Astrocyte (in vitro differentiated cells and primary cell): ENCODE results near the gene ARSG. TPM values are rescaled to one million over a fixed set of nuclear protein-coding genes. Genes with fewer than 3 reads are reported as not detected.

Experiments used
- DNase-seq: peaks from one replicate; pipeline ENCODE4 v3.0.0-alpha.2; 2010; ENCODE audit warnings: low read depth
- FAIRE-seq: peaks from 2 replicates; lab custom pipeline; 2011; peaks lifted over from hg19 to GRCh38; lab: Jason Lieb, UNC
- H2AFZ ChIP-seq: 2 replicates; pipeline ENCODE4 v1.6.0; 2012; ENCODE audit warnings: low read depth, low read length, inconsistent platforms
- H3K27ac ChIP-seq: 2 replicates; pipeline ENCODE4 v1.5.1; 2011; ENCODE audit warnings: low read depth, low read length, inconsistent platforms
- H3K27me3 ChIP-seq: 2 replicates; pipeline ENCODE4 v1.6.0; 2011; ENCODE audit warnings: low read length, inconsistent platforms; ENCODE audit not compliant: insufficient read depth
- H3K36me3 ChIP-seq: 2 replicates; pipeline ENCODE4 v1.5.1; 2011; ENCODE audit warnings: low read length, inconsistent platforms; ENCODE audit not compliant: insufficient read depth
- H3K4me1 ChIP-seq: 2 replicates; pipeline ENCODE4 v1.5.1; 2011; ENCODE audit warnings: low read length, inconsistent platforms; ENCODE audit not compliant: insufficient read depth
- H3K4me2 ChIP-seq: 2 replicates; pipeline ENCODE4 v1.6.0; 2012; ENCODE audit warnings: low read length, inconsistent platforms
- H3K4me3 ChIP-seq: 2 replicates; pipeline ENCODE4 v1.5.1; 2011; ENCODE audit warnings: low read depth, mild to moderate bottlenecking, low read length, inconsistent platforms; ENCODE audit not compliant: insufficient read depth
- H3K79me2 ChIP-seq: 2 replicates; pipeline ENCODE4 v1.6.0; 2012; ENCODE audit warnings: mild to moderate bottlenecking, low read length, inconsistent platforms; ENCODE audit not compliant: insufficient read depth
- H3K9ac ChIP-seq: 2 replicates; pipeline ENCODE4 v1.6.0; 2012; ENCODE audit warnings: mild to moderate bottlenecking, low read length, inconsistent platforms
- H3K9me3 ChIP-seq: 2 replicates; pipeline ENCODE4 v1.5.1; 2012; ENCODE audit warnings: low read depth, mild to moderate bottlenecking, low read length, inconsistent platforms; ENCODE audit not compliant: insufficient read depth
- H4K20me1 ChIP-seq: 2 replicates; pipeline ENCODE4 v1.6.0; 2012; ENCODE audit warnings: low read length, inconsistent platforms; ENCODE audit not compliant: insufficient read depth
- H3K27ac Mint-ChIP-seq: one replicate; pipeline ENCODE4 v1.8.0; 2021; ENCODE audit warnings: mild to moderate bottlenecking, mixed read lengths; ENCODE audit not compliant: unreplicated experiment
- H3K27me3 Mint-ChIP-seq: one replicate; pipeline ENCODE4 v1.8.0; 2021; ENCODE audit warnings: low read depth, mixed read lengths; ENCODE audit not compliant: unreplicated experiment
- H3K36me3 Mint-ChIP-seq: one replicate; pipeline ENCODE4 v1.8.0; 2021; ENCODE audit warnings: low read depth, mixed read lengths; ENCODE audit not compliant: unreplicated experiment
- H3K4me1 Mint-ChIP-seq: one replicate; pipeline ENCODE4 v1.8.0; 2021; ENCODE audit warnings: low read depth, mixed read lengths; ENCODE audit not compliant: unreplicated experiment
- H3K4me3 Mint-ChIP-seq: one replicate; pipeline ENCODE4 v1.8.0; 2021; ENCODE audit warnings: mild to moderate bottlenecking, moderate library complexity, mixed read lengths; ENCODE audit not compliant: unreplicated experiment
- H3K9me3 Mint-ChIP-seq: one replicate; pipeline ENCODE4 v1.8.0; 2021; ENCODE audit warnings: mild to moderate bottlenecking, mixed read lengths; ENCODE audit not compliant: unreplicated experiment
- EZH2 ChIP-seq: IDR thresholded peaks from 2 replicates; pipeline ENCODE4 v1.6.1; 2012; ENCODE audit warnings: mild to moderate bottlenecking, low read length, inconsistent platforms; ENCODE audit not compliant: insufficient read depth
- total RNA-seq: library from RNA; stranded (reverse); gene quantifications from 2 replicates; pipeline ENCODE4 v1.2.1, GENCODE V29; 2021
- TF ChIP-seq, protein P1 (sequence below): IDR thresholded peaks from 2 replicates; pipeline ENCODE4 v1.5.1; 2011; ENCODE audit warnings: low read depth, mild to moderate bottlenecking, inconsistent platforms, low read length, moderate library complexity; ENCODE audit not compliant: insufficient read depth

Gene ARSG
- total RNA-seq, 1 donor from 2014 or later, result 2.6 TPM

DNA sequence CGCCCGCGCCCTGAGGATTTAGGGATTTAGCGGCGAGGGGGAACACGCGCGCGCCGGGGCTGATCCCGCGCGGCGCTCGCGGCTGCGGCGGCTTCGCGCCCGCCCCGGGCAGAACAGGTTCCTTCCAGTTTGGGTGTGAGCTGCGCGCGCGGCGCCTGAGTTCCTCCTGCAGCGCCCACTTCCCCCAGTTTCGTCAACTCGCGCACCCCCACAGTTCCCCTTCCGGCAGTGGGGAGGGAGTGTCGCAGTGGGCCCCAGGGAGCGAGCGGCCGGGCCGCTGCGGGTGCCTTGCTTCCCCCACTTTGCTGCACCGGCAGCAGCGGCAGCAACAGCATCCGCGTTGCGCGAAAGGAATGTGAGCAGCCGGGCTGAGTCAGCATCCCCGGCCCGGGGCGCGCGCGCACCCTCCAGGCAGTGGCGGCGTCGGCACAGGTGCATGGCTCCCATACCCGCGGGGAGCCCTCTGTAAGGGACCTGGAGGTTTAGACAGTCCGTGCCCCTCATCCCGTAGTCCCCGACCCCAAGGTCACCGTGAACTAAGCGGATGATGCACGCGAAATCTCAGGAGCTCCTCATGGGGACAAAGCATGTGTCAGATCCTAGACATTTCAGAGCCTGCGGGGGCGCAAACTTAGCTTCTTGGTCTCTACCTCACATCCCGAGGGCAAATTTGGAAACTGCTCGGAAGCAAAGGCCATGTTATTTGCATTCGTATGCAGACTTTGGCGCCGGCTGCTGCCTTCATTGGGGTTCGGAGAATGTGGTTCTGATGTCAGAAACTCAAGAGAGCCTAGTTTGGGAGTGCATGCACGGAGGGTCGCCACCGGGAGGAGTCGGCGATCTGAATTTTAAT lies 767 bp downstream of the ARSG start:
- Histone ChIP-seq H2AFZ (peak overlapping the region; percentile 88), H3K27me3 (peaks cover 14% of the 10 kb centered on the region), H4K20me1 (peaks cover 8% of the 10 kb centered on the region), H3K4me2 (peak overlapping the region; percentile 97), H3K36me3 (no peaks in the 10 kb centered on the region), H3K4me3 (peak overlapping the region; percentile 61), H3K79me2 (no peaks in the 10 kb centered on the region), H3K4me1 (peaks cover 6% of the 10 kb centered on the region), H3K9me3 (no peaks in the 10 kb centered on the region), H3K27ac (peak overlapping the region; percentile 19), H3K9ac (peak overlapping the region; percentile 75)
- Mint-ChIP-seq H3K36me3 (no peaks in the 10 kb centered on the region), H3K27ac (no peak overlapping the region), H3K27me3 (peaks cover 44% of the 10 kb centered on the region), H3K4me1 (peaks cover 5% of the 10 kb centered on the region), H3K4me3 (peak overlapping the region; percentile 66), H3K9me3 (no peaks in the 10 kb centered on the region)
- DNase-seq (peak; percentile 68), FAIRE-seq (no peak)
- TF ChIP-seq, protein P1, sequence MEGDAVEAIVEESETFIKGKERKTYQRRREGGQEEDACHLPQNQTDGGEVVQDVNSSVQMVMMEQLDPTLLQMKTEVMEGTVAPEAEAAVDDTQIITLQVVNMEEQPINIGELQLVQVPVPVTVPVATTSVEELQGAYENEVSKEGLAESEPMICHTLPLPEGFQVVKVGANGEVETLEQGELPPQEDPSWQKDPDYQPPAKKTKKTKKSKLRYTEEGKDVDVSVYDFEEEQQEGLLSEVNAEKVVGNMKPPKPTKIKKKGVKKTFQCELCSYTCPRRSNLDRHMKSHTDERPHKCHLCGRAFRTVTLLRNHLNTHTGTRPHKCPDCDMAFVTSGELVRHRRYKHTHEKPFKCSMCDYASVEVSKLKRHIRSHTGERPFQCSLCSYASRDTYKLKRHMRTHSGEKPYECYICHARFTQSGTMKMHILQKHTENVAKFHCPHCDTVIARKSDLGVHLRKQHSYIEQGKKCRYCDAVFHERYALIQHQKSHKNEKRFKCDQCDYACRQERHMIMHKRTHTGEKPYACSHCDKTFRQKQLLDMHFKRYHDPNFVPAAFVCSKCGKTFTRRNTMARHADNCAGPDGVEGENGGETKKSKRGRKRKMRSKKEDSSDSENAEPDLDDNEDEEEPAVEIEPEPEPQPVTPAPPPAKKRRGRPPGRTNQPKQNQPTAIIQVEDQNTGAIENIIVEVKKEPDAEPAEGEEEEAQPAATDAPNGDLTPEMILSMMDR, result no peak
- TF ChIP-seq EZH2, result no peak

DNA sequence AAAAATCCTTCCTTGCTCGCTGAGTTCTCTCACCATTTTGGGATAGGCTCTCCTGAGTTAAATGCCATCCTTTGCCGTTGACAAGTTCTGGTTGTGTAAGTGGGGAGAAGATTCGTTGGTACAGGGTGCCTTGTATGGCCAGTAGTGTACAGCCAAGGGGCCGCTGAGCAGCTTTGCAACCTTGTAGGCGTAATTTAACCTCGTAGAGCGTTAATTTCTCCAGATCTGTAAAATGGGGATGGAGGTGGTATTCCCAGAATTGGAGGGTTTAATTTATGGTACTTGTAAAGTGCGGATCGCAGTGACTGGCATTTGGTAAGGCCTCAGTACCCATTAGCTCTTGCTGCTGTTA lies 1.4 kb downstream of the ARSG start:
- TF ChIP-seq, protein P1, result no peak
- TF ChIP-seq EZH2, result no peak
- Histone ChIP-seq H3K9me3 (no peaks in the 10 kb centered on the region), H3K4me3 (no peak overlapping the region), H3K27ac (no peak overlapping the region), H3K36me3 (no peaks in the 10 kb centered on the region), H3K9ac (no peak overlapping the region), H3K79me2 (no peaks in the 10 kb centered on the region), H3K27me3 (peaks cover 14% of the 10 kb centered on the region), H4K20me1 (peaks cover 8% of the 10 kb centered on the region), H3K4me2 (peak overlapping the region; percentile 97), H2AFZ (no peak overlapping the region), H3K4me1 (peaks cover 6% of the 10 kb centered on the region)
- Mint-ChIP-seq H3K4me1 (peaks cover 5% of the 10 kb centered on the region), H3K9me3 (no peaks in the 10 kb centered on the region), H3K36me3 (no peaks in the 10 kb centered on the region), H3K4me3 (peak overlapping the region; percentile 66), H3K27ac (no peak overlapping the region), H3K27me3 (peaks cover 44% of the 10 kb centered on the region)
- DNase-seq (no peak), FAIRE-seq (no peak)

DNA sequence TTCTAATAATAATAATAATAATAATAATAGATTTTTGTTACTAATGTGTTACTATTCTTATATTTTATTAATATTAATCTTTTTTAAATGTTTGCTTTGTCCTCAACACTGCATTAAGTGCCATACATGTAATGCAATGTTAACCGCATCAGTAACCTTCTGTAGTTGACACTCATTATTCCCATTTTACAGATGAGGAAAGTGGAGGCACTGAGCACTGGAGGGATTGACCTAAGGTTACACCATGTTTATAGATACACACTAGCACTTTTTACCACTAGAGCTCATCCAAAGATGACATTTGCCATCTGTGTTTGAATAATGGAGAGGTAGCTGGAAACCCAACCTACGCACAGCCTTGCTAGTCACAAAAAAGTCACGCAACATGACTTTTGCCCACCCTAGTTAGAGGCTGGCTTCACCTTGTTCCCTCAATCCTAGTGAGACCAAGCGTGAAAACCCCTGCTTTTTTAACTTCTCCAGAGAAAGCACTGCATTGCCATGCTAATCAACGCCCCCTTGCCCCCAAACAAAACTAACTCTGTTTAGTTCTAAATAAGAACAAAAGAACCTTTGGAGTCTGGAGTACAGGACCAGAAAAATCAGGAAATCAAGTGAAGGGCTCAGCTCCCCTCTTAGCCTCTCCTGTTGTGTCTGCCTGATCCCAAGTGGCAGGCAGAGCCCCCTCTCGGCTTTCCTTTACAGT lies 2.3 kb downstream of the ARSG start:
- Mint-ChIP-seq H3K36me3 (no peaks in the 10 kb centered on the region), H3K27ac (no peak overlapping the region), H3K9me3 (no peaks in the 10 kb centered on the region), H3K4me1 (no peaks in the 10 kb centered on the region), H3K27me3 (peaks cover 44% of the 10 kb centered on the region), H3K4me3 (no peak overlapping the region)
- no peak overlapping the region for H3K4me2 ChIP-seq
- no peak overlapping the region for H2AFZ ChIP-seq
- H3K9me3 ChIP-seq, result no peaks in the 10 kb centered on the region
- FAIRE-seq (no peak), DNase-seq (no peak)
- H3K36me3 ChIP-seq, result no peaks in the 10 kb centered on the region
- H4K20me1 ChIP-seq, result peaks cover 8% of the 10 kb centered on the region
- H3K9ac ChIP-seq, result no peak overlapping the region
- TF ChIP-seq, protein P1, result no peak
- TF ChIP-seq EZH2, result no peak
- H3K27ac ChIP-seq, result no peak overlapping the region
- peaks cover 6% of the 10 kb centered on the region for H3K4me1 ChIP-seq
- H3K27me3 ChIP-seq, result peaks cover 14% of the 10 kb centered on the region
- no peaks in the 10 kb centered on the region for H3K79me2 ChIP-seq
- H3K4me3 ChIP-seq, result no peak overlapping the region
